ENCODE results near the gene ZNF544.

ZNF544 gene

GRCh38 chr19:58274771-58275201 lies 46.1 kb downstream of the ZNF544 start (continued):
- TF ChIP-seq ZNF214 (tag by site-specific recombination; IDR thresholded peaks at IDR 0.05; ENCODE audit: borderline replicate concordance) (no peak), ZNF26 (tag by site-specific recombination; IDR thresholded peaks at IDR 0.05) (no peak), SP7 (tag by site-specific recombination; IDR thresholded peaks at IDR 0.05) (peak; percentile 58), PRDM10 (tag by site-specific recombination; IDR thresholded peaks at IDR 0.05) (peak; percentile 90), HOXC10 (CRISPR knock-in tag; IDR thresholded peaks at IDR 0.05) (no peak), KLF1 (tag by site-specific recombination; IDR thresholded peaks at IDR 0.05) (peak; percentile 97), ZNF561 (tag by site-specific recombination; IDR thresholded peaks at IDR 0.05; ENCODE audit: borderline replicate concordance) (no peak), PATZ1 (tag by site-specific recombination; IDR thresholded peaks at IDR 0.05) (peak; percentile 33; the same call in 1 of the 2 replicates), ZEB2 (tag by site-specific recombination; IDR thresholded peaks at IDR 0.05) (no peak), BCL11A (tag by site-specific recombination; IDR thresholded peaks at IDR 0.05; ENCODE audit: low read depth) (no peak), HIC1 (tag by site-specific recombination; IDR thresholded peaks at IDR 0.05) (peak; percentile 15; the same call in 1 of the 2 replicates), PRDM2 (tag by site-specific recombination; IDR thresholded peaks at IDR 0.05; ENCODE audit: borderline replicate concordance) (no peak), ZNF366 (tag by site-specific recombination; conservative IDR thresholded peaks at IDR 0.05) (0 out of 2 replicates have a peak, but pooled peaks have one; percentile 26), KLF9 (tag by site-specific recombination; IDR thresholded peaks at IDR 0.05; ENCODE audit: low read depth) (0 out of 2 replicates have a peak, but pooled peaks have one; percentile 12), ZNF473 (tag by site-specific recombination; IDR thresholded peaks at IDR 0.05) (no peak), ZBTB6 (tag by site-specific recombination; IDR thresholded peaks at IDR 0.05) (peak; percentile 46; the same call in 1 of the 2 replicates), KLF8 (tag by site-specific recombination; IDR thresholded peaks at IDR 0.05) (peak; percentile 10; the same call in 1 of the 2 replicates), ZNF350 (tag by site-specific recombination; IDR thresholded peaks at IDR 0.05) (no peak), GFI1B (tag by site-specific recombination; IDR thresholded peaks at IDR 0.05) (no peak), ZNF211 (tag by site-specific recombination; IDR thresholded peaks at IDR 0.05; ENCODE audit: low read depth) (no peak), ZNF426 (tag by site-specific recombination; IDR thresholded peaks at IDR 0.05) (no peak), MZF1 (tag by site-specific recombination; IDR thresholded peaks at IDR 0.05; ENCODE audit: borderline replicate concordance) (no peak)

Data from HEK293 (cell line).